Activated naive CD4-positive, alpha-beta T cell (primary cell): Measurements from ENCODE around the gene ACADVL.

Experiments used
- DNase-seq, 4 experiments: peaks; one replicate each; lab custom pipeline; 2025; lab: John Stamatoyannopoulos, UW

The ACADVL gene

GRCh38 chr17:7217113-7217987, 2.4 kb upstream of the ACADVL start:
- DNase-seq = no peak

GRCh38 chr17:7218166-7218565, 1.6 kb upstream of the ACADVL start:
- no peak for DNase-seq

- no peak for DNase-seq
Measured at GRCh38 chr17:7218758-7219157, 980 bp upstream of the ACADVL start.

DNA sequence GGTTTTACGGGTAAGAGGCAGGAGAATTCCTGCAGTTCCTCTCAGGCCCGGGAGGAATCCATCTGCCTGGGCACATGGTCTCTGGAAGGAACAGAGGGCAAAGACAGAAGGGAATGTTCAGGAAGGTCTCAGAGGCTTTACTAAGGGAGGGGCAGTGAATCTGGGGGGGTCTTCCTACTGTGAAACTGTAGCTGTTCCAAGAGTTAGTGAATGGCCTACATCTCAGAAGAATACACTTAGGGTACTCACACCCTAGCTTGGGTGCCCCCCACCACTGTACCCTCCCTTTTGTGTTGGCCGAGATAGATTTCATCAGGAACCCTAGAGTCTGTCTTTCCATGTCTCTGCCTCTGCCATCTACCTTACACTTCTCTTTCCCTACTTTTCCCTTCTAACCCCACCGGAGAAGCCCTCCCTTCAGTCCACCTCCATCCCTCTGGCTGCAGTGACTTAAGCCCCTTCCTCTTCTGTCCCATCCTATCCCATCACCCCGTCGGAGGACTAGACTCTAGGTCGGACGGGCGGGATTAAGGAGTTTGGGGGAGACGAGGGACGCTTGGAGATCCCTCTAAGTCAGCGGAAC, 418 bp upstream of the ACADVL start:
- DNase-seq = no peak

- DNase-seq = peak in 2 of 4 experiments; percentile 30 to 49
Measured at GRCh38 chr17:7220593-7221277, 997 bp downstream of the ACADVL start.

DNA sequence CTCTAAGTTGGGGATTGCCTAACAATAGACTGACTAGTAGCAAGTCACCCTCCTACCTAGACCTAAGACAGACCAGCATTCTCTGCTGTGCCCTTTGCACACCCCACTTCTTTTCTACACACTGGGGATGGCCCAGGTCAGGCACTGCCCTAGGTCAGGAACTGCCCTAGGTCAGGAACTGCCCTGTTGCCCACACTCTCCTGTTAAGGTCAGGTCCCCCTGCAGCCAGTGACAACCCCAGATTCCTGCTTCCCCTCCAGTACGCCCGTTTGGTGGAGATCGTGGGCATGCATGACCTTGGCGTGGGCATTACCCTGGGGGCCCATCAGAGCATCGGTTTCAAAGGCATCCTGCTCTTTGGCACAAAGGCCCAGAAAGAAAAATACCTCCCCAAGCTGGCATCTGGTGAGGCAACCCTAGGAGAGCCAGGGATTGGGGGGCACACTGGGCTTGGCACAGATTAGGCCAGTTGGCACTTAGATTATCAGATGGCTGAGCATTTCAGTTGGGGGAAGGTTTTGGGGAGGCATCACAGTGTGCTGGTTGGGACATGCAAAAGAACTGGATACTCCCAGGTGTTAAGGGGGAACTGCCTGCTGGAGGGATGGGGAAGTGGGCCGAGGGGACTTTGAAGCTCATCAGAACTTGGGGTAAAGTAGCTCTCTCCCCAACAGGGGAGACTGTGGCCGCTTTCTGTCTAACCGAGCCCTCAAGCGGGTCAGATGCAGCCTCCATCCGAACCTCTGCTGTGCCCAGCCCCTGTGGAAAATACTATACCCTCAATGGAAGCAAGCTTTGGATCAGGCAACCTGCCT, 1.7 kb downstream of the ACADVL start:
- DNase-seq = no peak

DNA sequence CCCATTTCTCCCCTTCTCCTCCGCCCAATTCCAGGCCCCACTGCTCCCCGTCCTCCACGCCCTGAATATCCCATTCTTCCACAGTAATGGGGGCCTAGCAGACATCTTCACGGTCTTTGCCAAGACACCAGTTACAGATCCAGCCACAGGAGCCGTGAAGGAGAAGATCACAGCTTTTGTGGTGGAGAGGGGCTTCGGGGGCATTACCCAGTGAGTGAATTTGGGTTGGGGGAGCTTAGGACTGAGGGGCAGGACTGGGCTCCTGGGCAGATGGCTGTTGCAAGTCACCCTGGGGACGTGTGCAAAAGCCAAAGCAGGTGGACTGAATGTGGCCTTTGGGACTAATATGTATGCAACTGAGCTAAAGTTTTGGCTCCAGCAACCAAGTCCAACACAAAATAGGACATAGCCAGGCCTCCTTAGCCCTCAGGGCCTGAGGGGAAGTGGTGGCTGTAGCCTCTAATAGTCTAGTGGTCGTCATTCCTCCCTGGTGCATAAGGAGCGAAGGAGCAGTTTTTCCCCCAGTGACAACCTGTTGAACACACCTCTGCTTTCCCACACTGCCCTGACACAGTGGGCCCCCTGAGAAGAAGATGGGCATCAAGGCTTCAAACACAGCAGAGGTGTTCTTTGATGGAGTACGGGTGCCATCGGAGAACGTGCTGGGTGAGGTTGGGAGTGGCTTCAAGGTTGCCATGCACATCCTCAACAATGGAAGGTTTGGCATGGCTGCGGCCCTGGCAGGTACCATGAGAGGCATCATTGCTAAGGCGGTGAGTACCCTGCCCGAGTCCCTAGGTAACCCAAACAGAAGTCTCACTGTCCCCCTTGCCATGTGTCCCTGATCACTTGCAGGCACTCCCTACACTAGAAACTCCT, 2.6 kb downstream of the ACADVL start:
- DNase-seq = no peak

DNA sequence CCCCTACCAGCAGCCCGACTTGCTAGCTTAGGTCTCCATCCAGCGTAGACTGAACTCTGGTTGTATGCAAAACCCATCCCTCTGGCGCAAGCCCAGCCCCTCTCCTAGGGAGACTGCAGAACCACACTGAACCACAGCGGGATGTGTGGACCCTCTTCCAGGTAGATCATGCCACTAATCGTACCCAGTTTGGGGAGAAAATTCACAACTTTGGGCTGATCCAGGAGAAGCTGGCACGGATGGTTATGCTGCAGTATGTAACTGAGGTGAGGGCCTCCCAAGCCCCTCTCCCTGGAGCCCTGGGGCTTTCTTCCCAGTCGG, 3.2 kb downstream of the ACADVL start:
- no peak for DNase-seq

DNA sequence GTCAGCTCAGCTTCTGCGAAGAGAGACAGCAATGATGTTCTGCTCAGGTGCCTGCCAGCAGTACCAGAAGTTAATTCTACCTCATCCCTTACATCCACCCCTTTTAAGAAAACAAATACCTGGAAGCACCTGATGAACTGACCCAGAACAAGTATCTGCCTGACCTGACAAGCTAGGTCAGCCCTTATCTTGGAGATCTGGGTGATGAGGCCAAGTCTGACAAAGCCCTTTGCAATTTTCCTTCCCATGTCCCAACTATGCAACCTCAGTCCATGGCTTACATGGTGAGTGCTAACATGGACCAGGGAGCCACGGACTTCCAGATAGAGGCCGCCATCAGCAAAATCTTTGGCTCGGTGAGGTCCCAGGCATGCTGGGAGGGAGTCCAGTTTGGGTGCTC, 3.6 kb downstream of the ACADVL start:
- DNase-seq = no peak

DNA sequence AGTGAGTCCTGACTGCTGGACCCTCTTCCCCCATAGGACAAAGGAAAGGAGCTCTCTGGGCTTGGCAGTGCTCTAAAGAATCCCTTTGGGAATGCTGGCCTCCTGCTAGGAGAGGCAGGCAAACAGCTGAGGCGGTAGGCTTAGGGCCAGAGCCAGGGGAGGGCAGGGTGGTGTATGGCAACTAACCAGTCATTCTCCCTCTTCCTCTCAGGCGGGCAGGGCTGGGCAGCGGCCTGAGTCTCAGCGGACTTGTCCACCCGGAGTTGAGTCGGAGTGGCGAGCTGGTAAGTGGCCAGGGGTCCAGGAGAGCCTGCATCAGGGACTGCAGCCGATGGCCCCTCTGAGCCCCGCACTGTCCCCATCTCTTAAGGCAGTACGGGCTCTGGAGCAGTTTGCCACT, 4.4 kb downstream of the ACADVL start:
- DNase-seq = no peak

DNA sequence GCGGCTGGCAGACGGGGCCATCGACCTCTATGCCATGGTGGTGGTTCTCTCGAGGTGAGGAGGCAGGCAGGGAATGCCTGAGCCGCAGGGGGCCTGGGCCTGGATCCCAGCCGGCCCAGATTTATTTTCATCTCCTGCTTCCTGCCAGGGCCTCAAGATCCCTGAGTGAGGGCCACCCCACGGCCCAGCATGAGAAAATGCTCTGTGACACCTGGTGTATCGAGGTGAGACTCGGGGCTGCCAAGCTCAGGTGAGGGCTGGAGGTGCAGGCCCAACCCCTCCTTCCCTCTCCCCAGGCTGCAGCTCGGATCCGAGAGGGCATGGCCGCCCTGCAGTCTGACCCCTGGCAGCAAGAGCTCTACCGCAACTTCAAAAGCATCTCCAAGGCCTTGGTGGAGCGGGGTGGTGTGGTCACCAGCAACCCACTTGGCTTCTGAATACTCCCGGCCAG, 4.9 kb downstream of the ACADVL start:
- DNase-seq = no peak

- no peak for DNase-seq
Measured at GRCh38 chr17:7225711-7226331, 6.1 kb downstream of the ACADVL start.

DNA sequence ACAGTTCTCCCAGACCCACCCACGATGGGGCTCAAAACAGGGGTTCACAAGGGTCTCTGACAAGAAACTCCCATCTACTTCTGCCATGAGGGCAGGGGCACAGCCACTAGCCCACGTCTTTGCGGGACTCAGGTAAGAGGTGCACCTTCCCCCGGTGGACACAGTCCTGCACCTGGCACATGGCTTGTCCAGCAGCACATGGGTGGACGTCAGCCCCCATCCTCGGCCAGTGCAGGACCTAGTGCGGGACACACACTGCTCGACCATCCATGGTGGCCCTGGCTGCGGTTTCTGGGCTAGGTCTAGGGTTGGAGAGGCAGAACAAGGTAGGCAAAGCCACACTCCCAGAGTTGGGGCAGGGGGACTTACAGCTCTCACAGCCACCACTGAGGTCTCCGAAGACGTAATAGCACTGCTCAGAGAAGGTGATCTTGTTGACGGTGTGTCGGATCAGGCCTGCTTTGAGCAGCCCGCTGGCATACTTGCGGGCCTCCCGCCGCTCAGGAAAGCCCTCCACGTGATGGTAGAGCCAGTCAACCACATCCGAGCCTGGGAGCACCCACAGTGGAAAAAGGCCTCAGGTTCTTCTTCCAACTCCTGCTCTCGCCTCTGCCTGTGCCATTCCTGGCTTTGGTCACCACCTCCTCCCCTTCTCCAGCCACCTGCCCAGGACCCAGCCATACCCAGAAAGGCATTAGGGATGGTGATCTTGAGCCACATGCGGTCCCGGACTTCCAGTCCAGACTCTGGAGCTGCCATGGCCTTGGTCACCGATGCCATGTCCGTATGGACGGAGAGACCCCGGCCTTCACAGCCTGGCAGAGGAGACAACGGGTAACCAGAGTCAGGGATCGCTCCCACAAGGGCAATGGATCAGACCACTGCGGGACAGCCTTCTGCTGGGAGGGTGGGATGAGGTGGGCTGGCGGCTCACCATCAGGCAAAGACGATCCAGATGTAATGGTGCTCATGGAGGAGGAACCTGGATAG, 7.3 kb downstream of the ACADVL start:
- DNase-seq = no peak

DNA sequence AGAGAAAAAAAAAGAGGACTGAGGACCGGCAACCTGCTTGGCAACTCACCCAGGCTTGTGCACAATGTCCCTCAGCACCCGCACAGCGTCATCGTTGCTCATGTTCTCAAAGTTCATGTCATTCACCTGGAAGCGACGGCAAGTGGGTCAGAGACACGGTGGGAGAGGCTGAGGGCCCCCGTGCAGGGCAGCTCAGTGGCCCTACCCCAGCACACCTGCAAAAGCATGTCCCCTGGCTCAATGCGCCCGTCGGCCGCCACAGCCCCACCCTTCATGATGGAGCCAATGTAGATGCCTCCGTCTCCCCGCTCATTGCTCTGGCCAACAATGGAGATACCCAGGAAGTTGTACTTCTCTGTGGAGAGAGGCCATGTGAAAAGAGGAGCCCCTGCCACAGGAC, 9.2 kb downstream of the ACADVL start:
- no peak for DNase-seq

DNA sequence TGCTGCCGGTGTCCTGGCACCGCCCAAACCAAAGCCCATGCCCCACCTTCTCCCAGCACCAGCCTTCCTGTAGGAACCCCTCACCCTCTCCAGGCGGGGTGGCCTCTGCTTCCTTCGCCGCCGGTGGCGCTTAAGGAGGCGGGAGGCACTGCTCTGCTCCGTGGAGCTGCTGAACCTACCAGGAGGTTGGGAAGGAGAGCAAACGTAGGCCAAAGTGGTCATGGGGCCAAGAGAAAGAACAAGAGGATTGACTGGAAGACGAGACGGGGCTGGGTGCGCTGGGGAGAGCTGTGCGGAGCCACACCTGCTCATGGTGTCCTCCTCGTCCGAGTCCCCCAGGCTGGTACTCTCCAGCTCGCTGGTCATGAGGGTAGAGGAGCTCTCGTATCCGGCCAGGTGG, 9.8 kb downstream of the ACADVL start:
- no peak for DNase-seq

DNA sequence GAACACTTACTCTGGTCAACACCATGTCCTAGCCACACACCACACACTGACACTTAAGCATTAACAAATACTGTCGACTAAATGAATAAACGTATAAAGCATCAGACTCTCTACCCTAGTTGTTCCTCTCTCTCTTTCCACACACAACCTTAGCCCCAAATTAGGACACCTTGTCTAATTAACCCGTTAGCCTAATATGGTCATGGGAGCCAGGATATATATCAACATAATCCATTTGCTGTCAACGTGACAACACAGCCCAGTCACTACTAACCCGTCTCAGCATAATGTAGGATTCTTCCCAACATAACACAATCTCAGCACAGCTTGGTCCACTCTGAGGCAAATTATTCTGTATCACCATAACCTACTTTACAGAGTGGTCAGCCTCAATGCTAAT, 12.4 kb downstream of the ACADVL start:
- DNase-seq = no peak

- DNase-seq = no peak
Measured at GRCh38 chr17:7233701-7234082, 14.0 kb downstream of the ACADVL start.

DNA sequence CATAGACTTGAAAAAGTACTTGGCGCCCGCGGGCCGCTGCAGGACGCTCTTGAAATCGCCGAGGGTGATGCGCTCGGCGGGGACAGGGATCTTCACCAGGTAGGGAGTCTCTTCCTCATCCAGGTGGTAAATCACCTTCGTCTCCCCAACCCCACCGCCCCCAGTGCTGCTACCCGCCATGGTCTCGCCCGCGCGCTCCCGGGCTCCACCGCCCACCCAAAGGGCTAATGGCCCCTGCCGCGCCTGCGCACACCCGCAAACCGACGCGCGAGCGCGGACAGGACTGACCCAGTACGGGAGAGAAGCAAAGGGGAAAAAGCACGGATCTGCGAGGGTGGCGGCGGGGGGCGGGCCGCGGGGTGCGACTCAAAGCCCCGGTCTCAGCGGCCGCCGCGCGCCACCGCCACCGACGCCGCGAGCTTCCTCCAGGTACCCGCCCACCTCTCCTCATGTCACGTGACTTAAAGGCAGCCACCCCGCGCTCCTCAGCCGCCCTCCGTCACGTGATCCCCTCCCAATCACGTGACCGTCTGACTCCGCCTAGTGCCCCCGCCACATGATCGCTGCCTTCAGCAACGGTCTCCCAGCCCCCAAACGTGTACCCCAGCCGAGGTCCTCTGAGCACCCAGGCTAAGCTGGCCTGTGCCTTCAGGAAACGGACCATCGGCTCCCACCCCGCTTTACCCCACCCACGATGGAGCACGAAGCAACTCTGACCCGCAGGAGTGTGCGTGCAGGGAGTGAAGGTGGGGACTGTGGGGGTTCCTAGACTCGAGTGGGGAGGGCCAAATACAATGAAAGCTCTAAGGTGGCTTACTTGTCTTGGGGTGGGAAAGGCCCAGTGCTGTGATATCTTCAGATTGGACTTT, 14.6 kb downstream of the ACADVL start, which contains the start of gene DVL2:
Gene DVL2 (minus strand): TSS at position 435 of the 869 bp plus-strand sequence. CDS start 255 bp downstream, at position 180.
- DNase-seq = peak; percentile 80 to 93 (median 84)
